Hematopoietic multipotent progenitor cell treated with erythropoietin and hydrocortisone succinate and interleukin-3 and kit ligand, for 15 days (in vitro differentiated cells): ENCODE results near the gene EHD4.

ENCODE experiments used
- DNase-seq: peaks from one replicate; pipeline ENCODE4 v3.0.0-alpha.2; 2015; ENCODE audit warnings: low spot score

EHD4 gene

GRCh38 chr15:41980654-41981323 lies 8.4 kb upstream of the EHD4 start:
- DNase-seq, result no peak

GRCh38 chr15:41979493-41980266 lies 7.3 kb upstream of the EHD4 start:
- no peak for DNase-seq

- DNase-seq, result no peak
These were observed 6.2 kb upstream of the EHD4 start for GRCh38 chr15:41978534-41978933.

- no peak for DNase-seq
These were observed 5.5 kb upstream of the EHD4 start for GRCh38 chr15:41977757-41978383.

- DNase-seq, result no peak
These were observed 3.3 kb upstream of the EHD4 start for GRCh38 chr15:41975669-41976068.

- DNase-seq, result no peak
These were observed 1.7 kb upstream of the EHD4 start for GRCh38 chr15:41974041-41974440.

GRCh38 chr15:41971895-41972252 lies 483 bp downstream of the EHD4 start:
- DNase-seq, result no peak

- DNase-seq, result no peak
These were observed 1.1 kb downstream of the EHD4 start for GRCh38 chr15:41971089-41971894.

GRCh38 chr15:41970456-41970855 lies 1.9 kb downstream of the EHD4 start:
- no peak for DNase-seq

GRCh38 chr15:41969851-41970431 lies 2.4 kb downstream of the EHD4 start:
- no peak for DNase-seq

GRCh38 chr15:41968701-41969100 lies 3.7 kb downstream of the EHD4 start:
- DNase-seq, result no peak

- DNase-seq, result no peak
These were observed 4.7 kb downstream of the EHD4 start for GRCh38 chr15:41967506-41968206.

GRCh38 chr15:41966920-41967465 lies 5.4 kb downstream of the EHD4 start:
- DNase-seq, result no peak

- no peak for DNase-seq
These were observed 5.9 kb downstream of the EHD4 start for GRCh38 chr15:41966414-41966812.

GRCh38 chr15:41965441-41966413 lies 6.6 kb downstream of the EHD4 start:
- DNase-seq, result no peak

- DNase-seq, result no peak
These were observed 10.7 kb downstream of the EHD4 start for GRCh38 chr15:41961595-41962202.

- DNase-seq, result no peak
These were observed 11.3 kb downstream of the EHD4 start for GRCh38 chr15:41961001-41961518.

- DNase-seq, result no peak
These were observed 14.3 kb downstream of the EHD4 start for GRCh38 chr15:41958002-41958420.
